ENCODE measurements around the gene ZFAND3. TPM values are rescaled to one million over a fixed set of nuclear protein-coding genes. Genes with fewer than 3 reads are reported as not detected.

Gene ZFAND3
- total RNA-seq, 1 experiment from 2014 or later: 75.0 TPM

DNA sequence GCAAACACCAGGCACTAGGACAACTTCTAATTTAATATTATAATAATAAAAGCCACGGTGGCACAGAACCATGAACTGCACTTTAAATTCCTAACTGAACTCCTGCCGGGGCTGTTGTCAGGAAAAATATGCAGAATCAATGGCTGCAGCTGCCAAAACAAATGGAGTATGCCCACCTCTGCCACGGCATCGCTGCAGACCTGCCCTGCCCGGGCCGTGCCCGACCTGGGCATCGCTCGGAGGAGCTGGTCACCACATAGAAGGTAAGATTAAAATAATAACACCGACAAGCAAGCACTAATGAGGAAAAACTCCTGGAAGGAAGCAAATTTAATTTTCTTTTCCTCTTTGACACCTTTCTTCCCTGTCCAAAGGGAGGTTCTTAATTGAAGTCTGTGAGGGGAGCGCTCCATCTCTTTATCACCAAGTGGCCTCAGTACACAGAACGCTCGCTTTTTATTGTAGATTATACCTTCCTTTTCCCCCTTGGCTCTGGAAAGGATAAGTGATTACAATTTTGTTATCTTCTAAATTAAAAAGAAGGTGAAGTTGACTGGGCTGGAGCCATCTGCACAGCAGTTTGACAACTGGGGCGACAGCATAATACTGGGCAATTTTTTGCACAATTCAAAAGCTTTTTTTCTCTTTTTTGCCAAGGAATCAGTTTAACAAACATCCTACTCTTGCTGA is 351.3 kb downstream of the ZFAND3 start:
- CTCF ChIA-PET: no interaction called here
- BruUV-seq (replicated peaks): no TSS peak
- no peak overlapping the region for H3K4me3 Mint-ChIP-seq (ENCODE audit: low read depth, unreplicated experiment)
- H3K27me3 Mint-ChIP-seq (ENCODE audit: unreplicated experiment): no peaks in the 10 kb centered on the region
- intact Hi-C loops (cut with micrococcal nuclease; ENCODE audit: unreplicated experiment): no loop called here
- TF ChIP-seq, protein P1, sequence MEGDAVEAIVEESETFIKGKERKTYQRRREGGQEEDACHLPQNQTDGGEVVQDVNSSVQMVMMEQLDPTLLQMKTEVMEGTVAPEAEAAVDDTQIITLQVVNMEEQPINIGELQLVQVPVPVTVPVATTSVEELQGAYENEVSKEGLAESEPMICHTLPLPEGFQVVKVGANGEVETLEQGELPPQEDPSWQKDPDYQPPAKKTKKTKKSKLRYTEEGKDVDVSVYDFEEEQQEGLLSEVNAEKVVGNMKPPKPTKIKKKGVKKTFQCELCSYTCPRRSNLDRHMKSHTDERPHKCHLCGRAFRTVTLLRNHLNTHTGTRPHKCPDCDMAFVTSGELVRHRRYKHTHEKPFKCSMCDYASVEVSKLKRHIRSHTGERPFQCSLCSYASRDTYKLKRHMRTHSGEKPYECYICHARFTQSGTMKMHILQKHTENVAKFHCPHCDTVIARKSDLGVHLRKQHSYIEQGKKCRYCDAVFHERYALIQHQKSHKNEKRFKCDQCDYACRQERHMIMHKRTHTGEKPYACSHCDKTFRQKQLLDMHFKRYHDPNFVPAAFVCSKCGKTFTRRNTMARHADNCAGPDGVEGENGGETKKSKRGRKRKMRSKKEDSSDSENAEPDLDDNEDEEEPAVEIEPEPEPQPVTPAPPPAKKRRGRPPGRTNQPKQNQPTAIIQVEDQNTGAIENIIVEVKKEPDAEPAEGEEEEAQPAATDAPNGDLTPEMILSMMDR (IDR thresholded peaks at IDR 0.05; ENCODE audit: unreplicated experiment): no peak
- no peaks in the 10 kb centered on the region for H3K9me3 Mint-ChIP-seq (ENCODE audit: low read depth, unreplicated experiment)
- no peaks in the 10 kb centered on the region for H3K4me1 Mint-ChIP-seq (ENCODE audit: low read depth, unreplicated experiment)
- peaks cover 16% of the 10 kb centered on the region for H3K36me3 Mint-ChIP-seq (ENCODE audit: insufficient read depth, unreplicated experiment)
- no peak overlapping the region for H3K27ac Mint-ChIP-seq (ENCODE audit: unreplicated experiment)
- DNase-seq: no peak

- intact Hi-C loops (cut with micrococcal nuclease; ENCODE audit: unreplicated experiment): no loop called here
- TF ChIP-seq, protein P1 (IDR thresholded peaks at IDR 0.05; ENCODE audit: unreplicated experiment): no peak
- H3K36me3 Mint-ChIP-seq (ENCODE audit: insufficient read depth, unreplicated experiment): peaks cover 12% of the 10 kb centered on the region
- DNase-seq: no peak
- CTCF ChIA-PET: interaction anchor here (0.6 kb wide), 1 partner anchor 28 kb away, joined by 3 read pairs; no protein-coding TSS in a partner anchor
- no peak overlapping the region for H3K4me3 Mint-ChIP-seq (ENCODE audit: low read depth, unreplicated experiment)
- H3K27me3 Mint-ChIP-seq (ENCODE audit: unreplicated experiment): no peaks in the 10 kb centered on the region
- no peak overlapping the region for H3K27ac Mint-ChIP-seq (ENCODE audit: unreplicated experiment)
- H3K9me3 Mint-ChIP-seq (ENCODE audit: low read depth, unreplicated experiment): no peaks in the 10 kb centered on the region
- peaks cover 11% of the 10 kb centered on the region for H3K4me1 Mint-ChIP-seq (ENCODE audit: low read depth, unreplicated experiment)
- BruUV-seq (replicated peaks): no TSS peak
Measured at GRCh38 chr6:38171997-38172738, 352.6 kb downstream of the ZFAND3 start.

GRCh38 chr6:38172739-38173410 is 353.3 kb downstream of the ZFAND3 start:
- no peak overlapping the region for H3K27ac Mint-ChIP-seq (ENCODE audit: unreplicated experiment)
- no peak for DNase-seq
- TF ChIP-seq, protein P1 (IDR thresholded peaks at IDR 0.05; ENCODE audit: unreplicated experiment): no peak
- no peak overlapping the region for H3K4me3 Mint-ChIP-seq (ENCODE audit: low read depth, unreplicated experiment)
- peaks cover 18% of the 10 kb centered on the region for H3K4me1 Mint-ChIP-seq (ENCODE audit: low read depth, unreplicated experiment)
- H3K27me3 Mint-ChIP-seq (ENCODE audit: unreplicated experiment): no peaks in the 10 kb centered on the region
- peaks cover 15% of the 10 kb centered on the region for H3K36me3 Mint-ChIP-seq (ENCODE audit: insufficient read depth, unreplicated experiment)
- CTCF ChIA-PET: no interaction called here
- intact Hi-C loops (cut with micrococcal nuclease; ENCODE audit: unreplicated experiment): no loop called here
- H3K9me3 Mint-ChIP-seq (ENCODE audit: low read depth, unreplicated experiment): no peaks in the 10 kb centered on the region
- BruUV-seq (replicated peaks): no TSS peak

DNA sequence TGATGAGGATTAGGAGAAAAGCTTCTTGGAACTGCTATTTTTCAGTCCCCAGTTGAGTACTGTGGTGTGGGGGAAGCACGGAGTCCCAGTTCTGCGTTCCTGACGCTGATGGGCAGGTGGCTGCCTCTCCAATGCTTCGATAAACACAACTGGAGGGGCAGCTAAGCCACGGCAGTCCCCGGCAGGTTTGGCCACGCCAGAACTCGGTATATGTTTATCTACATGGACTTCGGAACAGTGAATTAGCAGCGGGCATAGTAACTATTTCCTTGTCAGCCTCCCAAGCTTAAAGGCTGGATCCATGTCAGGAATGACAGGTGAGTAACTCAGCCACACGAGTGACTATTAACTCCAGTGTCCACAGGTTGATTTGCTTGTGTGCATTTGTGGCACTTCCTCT is 354.4 kb downstream of the ZFAND3 start:
- H3K27ac Mint-ChIP-seq (ENCODE audit: unreplicated experiment): no peak overlapping the region
- peaks cover 15% of the 10 kb centered on the region for H3K36me3 Mint-ChIP-seq (ENCODE audit: insufficient read depth, unreplicated experiment)
- CTCF ChIA-PET: no interaction called here
- H3K9me3 Mint-ChIP-seq (ENCODE audit: low read depth, unreplicated experiment): no peaks in the 10 kb centered on the region
- intact Hi-C loops (cut with micrococcal nuclease; ENCODE audit: unreplicated experiment): no loop called here
- H3K4me3 Mint-ChIP-seq (ENCODE audit: low read depth, unreplicated experiment): no peak overlapping the region
- no peaks in the 10 kb centered on the region for H3K27me3 Mint-ChIP-seq (ENCODE audit: unreplicated experiment)
- TF ChIP-seq, protein P1 (IDR thresholded peaks at IDR 0.05; ENCODE audit: unreplicated experiment): no peak
- BruUV-seq (replicated peaks): no TSS peak
- peaks cover 24% of the 10 kb centered on the region for H3K4me1 Mint-ChIP-seq (ENCODE audit: low read depth, unreplicated experiment)
- DNase-seq: no peak

Measured in Calu3 (cell line).